ENCODE data around the gene GALNT2.

The GALNT2 gene

DNA sequence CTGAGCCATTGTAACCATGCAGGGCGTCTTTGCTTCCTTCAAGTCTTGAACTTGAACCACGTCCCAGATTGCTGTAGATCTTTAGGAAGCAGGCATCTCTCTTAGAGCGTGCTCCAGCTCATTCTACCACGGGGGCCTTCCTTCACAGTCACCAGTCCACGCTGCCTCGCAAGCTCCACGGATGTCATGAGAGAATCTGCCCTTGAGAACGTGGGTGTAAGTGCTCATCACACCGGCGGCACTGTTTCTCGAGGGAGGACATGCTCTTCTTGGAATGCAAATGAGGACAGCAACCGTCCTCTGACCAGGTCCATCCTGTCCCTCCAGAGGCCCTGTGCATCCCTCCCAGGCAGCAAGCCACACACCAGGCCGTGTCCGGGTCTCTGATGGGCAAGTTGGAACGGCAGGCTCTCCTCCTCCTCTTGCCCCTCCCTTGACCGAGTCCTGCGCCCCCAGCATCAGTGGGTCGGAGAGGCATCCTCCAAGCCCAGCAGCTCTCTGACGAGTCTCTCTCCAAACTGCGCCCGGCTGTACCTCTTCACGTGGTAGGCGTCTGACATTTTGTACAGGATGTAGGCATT is 256.0 kb downstream of the GALNT2 start:
- Histone ChIP-seq H3K27me3 (ENCODE audit: low read depth) (no peaks in the 10 kb centered on the region), H3K36me3 (replicated peaks) (no peaks in the 10 kb centered on the region), H3K4me1 (no peaks in the 10 kb centered on the region), H3K4me3 (no peak overlapping the region), H3K9me3 (no peaks in the 10 kb centered on the region)
- DNase-seq (ENCODE audit: low spot score in 2 of 2): no peak
- in situ Hi-C loops (cut with MboI; ENCODE audit: low sequenced_read_pairs): loop anchor here (25.0 kb wide), 2 partner anchors 661 to 1061 kb away; partner anchors contain the start of gene RAB4A

GRCh38 chr1:230323686-230324085 is 256.6 kb downstream of the GALNT2 start:
- Histone ChIP-seq H3K9me3 (no peaks in the 10 kb centered on the region), H3K36me3 (replicated peaks) (no peaks in the 10 kb centered on the region), H3K4me3 (no peak overlapping the region), H3K4me1 (no peaks in the 10 kb centered on the region), H3K27me3 (ENCODE audit: low read depth) (no peaks in the 10 kb centered on the region)
- in situ Hi-C loops (cut with MboI; ENCODE audit: low sequenced_read_pairs): loop anchor here (25.0 kb wide), 2 partner anchors 661 to 1061 kb away; partner anchors contain the start of gene RAB4A
- DNase-seq (ENCODE audit: low spot score in 2 of 2): no peak

DNA sequence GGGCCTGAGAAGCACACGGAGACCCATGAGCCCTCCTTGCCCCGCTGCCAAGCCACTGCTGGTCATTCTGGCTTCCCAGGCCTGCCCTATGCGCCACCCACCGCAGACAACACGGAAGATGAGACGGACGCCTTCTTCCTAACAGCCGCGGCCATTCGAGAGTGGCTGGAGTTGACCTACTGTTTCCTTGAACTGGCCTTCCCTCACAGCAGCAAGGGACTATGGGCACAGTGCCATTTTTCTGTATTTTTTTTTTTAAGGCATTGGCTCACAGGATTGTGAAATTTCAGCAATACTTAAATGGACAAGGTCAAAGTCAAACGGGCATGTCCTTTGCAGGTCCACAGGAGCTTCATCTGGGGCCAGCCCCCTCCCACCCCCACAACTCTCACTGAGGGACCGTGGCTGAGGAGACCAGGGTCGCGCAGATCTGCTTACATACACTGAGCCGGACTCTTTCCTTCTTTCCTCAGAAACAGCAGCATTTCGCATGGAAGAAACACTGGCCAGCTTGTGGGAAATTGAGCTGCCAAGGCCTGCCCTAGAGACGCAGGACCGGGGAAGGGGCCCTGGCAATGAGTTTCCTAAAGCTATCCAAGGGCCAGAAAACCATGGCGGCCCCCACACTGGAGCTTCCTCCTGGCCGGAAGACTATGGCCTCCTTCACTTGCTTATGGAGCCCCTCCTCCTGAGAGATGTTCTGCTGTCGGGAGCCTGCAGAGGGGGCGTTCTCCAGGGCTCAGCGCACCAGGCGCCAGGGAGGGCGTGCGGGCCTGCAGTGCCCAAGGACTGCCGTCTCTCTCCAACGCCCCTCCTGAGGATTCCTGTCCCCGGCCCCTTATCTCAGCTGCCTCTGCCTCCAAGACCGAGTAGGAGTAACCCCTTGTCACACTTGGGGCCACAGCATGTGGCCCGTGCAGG is 260.2 kb downstream of the GALNT2 start:
- H3K9me3 ChIP-seq: no peaks in the 10 kb centered on the region
- H3K4me1 ChIP-seq: no peaks in the 10 kb centered on the region
- H3K4me3 ChIP-seq: no peak overlapping the region
- H3K27me3 ChIP-seq (ENCODE audit: low read depth): no peaks in the 10 kb centered on the region
- H3K36me3 ChIP-seq (replicated peaks): no peaks in the 10 kb centered on the region
- DNase-seq (ENCODE audit: low spot score in 2 of 2): no peak
- in situ Hi-C loops (cut with MboI; ENCODE audit: low sequenced_read_pairs): no loop called here

DNA sequence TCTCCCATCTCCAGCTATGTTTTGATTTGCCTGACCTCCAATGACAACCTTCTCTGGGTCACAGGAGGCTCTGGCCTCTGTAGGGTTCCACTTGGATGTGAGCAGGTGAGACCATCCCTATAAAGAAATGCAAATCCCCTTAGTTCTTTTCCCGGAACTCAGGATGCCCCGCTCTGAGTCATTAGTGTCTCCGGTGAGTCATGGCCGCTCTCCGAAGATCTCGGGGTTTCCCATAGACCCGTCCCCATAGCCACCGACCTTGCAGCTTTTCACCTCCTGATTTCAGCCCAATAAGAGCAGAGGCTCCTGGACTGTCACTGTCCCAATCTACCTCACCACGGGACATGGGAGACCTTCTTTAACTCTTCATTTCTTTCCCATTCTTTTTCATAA is 260.9 kb downstream of the GALNT2 start:
- H3K4me3 ChIP-seq: no peak overlapping the region
- H3K4me1 ChIP-seq: no peaks in the 10 kb centered on the region
- no peaks in the 10 kb centered on the region for H3K9me3 ChIP-seq
- in situ Hi-C loops (cut with MboI; ENCODE audit: low sequenced_read_pairs): no loop called here
- DNase-seq (ENCODE audit: low spot score in 2 of 2): no peak
- no peaks in the 10 kb centered on the region for H3K27me3 ChIP-seq (ENCODE audit: low read depth)
- no peaks in the 10 kb centered on the region for H3K36me3 ChIP-seq (replicated peaks)

DNA sequence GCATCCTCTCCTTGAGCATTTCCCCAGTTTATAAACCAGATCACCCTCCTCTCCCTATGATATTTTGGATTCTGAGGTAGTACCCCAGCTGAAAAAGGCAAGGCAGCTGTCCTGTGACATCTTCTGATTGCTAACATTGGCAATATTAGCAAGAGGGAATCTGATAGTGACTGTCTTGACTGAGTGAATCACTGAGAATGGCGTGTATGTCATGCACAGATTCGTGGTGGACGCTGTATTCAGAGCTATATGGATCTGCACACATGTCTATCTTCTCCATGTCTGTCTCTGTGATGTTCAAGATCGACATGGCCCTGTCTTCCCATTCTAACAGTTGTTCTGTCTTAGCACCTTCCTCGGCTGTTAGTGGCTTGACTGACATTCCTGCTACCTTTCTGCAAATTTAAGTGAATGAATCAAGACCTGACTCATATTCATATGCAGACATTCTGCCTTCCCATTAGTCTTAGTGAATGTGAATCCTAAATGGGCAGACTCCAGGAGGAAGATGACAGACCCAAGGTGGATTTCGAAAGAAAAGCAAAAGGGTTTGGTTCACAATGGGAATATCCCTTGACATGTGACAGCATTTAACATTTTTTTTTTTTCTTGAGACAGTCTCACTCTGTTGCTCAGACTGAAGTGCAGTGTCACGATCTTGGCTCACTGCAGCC is 261.4 kb downstream of the GALNT2 start:
- no peaks in the 10 kb centered on the region for H3K9me3 ChIP-seq
- H3K4me1 ChIP-seq: no peaks in the 10 kb centered on the region
- H3K36me3 ChIP-seq (replicated peaks): no peaks in the 10 kb centered on the region
- no peak overlapping the region for H3K4me3 ChIP-seq
- H3K27me3 ChIP-seq (ENCODE audit: low read depth): no peaks in the 10 kb centered on the region
- DNase-seq (ENCODE audit: low spot score in 2 of 2): no peak
- in situ Hi-C loops (cut with MboI; ENCODE audit: low sequenced_read_pairs): no loop called here

DNA sequence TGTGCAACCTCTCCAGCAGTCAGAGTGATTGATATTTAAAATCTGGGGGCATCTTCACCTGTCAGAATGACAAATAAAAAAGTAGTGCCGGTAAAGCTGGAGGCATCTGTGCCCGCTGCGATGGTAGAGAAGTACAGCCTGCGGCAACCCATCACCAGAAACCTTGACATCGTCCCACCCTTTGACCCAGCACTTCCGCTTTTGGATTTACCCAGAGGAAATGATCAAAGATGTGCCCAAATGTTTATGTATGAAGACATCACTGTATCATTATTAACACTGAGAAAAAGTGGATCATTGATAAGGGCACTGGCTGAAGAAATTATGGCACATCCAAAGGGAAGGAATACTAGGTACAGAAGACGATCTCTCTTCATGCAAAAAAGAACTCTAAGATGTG is 263.1 kb downstream of the GALNT2 start:
- Histone ChIP-seq H3K4me3 (no peak overlapping the region), H3K27me3 (ENCODE audit: low read depth) (no peaks in the 10 kb centered on the region), H3K36me3 (replicated peaks) (no peaks in the 10 kb centered on the region), H3K9me3 (no peaks in the 10 kb centered on the region), H3K4me1 (no peaks in the 10 kb centered on the region)
- no peak for DNase-seq (ENCODE audit: low spot score in 2 of 2)
- in situ Hi-C loops (cut with MboI; ENCODE audit: low sequenced_read_pairs): no loop called here

Data from HAP-1 (cell line).